DMS153 treated with DMSO at 0.1 percent for 48 hours (cell line): ENCODE results near the gene KNDC1.

Experiments used
- DNase-seq: peaks from one replicate; lab custom pipeline; 2025; ENCODE audit not compliant: unreplicated experiment; lab: John Stamatoyannopoulos, UW

KNDC1 gene

DNA sequence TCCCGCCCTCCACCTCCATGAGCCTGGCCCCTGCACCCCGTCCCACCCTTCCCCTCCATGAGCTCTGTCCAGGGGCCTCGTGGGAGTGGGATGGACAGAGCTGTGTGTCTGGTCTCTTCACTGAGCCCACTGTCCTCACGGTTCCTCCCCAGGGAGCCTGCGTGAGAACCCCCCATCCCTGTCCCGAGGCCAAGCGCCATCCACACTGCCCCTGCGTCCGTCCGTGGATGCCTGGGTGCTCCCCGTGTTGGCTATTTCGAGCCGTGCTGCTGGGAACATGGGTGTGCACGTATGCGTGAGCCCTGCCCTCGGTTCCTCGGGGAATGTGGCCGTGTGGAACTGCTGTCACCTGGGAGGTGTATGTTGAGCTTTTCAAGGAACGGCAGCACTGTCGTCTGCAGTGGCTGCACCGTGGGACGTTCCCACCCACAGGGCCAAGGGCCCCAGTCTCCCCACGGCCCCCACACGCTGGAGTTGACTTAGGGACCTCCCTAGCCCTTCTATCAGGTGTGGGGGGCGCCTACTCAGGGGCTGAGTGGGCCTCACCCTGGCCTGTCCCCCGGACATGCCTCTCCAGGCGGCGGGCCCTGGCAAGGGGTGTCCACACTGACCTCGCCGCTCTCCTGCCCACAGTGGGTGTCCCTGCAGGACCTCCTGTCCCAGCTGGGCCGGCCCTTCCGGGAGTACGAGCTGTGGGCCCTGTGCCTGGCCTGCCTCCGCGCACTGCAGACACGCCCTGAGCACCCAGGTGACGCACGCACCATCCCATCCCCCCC, 28.1 kb downstream of the KNDC1 start:
- no peak for DNase-seq

DNA sequence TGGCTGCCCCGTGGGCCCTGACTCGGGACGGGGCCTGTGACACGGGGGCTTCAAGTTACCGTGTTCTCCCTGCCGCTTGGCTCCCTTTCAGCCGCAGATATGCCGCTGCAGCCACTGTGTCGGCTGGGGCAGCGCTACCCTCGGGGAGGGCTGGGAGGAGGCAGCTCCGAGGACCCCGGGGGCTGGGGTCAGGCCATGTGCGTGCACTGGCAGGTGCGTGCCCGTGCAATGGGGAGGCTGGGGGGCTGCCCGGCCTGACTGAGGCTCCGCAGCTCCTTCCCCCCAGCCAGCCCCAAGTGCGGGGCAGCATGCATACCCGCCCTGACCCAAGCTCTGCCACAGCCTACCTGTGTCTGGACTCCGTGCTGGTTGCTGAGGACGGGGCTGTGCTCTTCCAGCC, 29.2 kb downstream of the KNDC1 start:
- DNase-seq = no peak

GRCh38 chr10:133189726-133190125, 29.7 kb downstream of the KNDC1 start:
- no peak for DNase-seq

DNA sequence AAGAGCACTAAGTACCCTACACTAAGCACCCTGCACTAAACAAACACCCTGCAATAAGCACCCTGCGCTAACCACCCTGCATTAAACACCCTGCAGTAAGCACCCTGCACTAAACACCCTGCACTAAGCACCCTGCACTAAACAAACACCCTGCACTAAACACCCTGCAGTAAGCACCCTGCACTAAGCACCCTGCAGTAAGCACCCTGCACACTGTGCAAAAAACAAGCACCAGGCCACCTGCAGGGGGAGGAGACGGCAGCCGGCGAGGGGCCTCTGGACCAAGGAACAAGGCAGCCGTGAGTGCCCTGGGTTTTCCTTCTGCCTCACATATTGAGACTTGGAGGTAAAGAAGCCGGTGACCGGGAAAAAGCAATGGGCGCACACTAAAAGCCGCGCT, 30.2 kb downstream of the KNDC1 start:
- no peak for DNase-seq

DNA sequence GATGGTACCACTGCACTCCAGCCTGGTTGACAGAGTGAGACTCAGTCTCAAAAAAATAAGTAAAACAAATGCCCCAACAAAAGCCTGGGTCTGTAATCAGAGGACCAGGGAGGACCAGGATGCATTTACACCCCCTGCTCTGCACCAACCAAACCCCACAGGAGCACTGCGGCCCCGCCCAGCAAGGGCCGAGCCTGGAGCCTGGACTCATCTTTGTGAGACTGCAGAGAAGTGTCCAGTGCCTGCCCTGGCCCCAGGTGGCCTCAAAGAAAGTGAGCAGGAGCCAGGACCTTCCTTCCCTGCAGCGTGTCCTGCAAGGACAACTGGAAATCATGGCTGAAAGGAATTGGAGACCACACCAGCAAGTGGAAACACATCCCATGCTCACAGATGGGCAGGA, 31.6 kb downstream of the KNDC1 start:
- no peak for DNase-seq

DNA sequence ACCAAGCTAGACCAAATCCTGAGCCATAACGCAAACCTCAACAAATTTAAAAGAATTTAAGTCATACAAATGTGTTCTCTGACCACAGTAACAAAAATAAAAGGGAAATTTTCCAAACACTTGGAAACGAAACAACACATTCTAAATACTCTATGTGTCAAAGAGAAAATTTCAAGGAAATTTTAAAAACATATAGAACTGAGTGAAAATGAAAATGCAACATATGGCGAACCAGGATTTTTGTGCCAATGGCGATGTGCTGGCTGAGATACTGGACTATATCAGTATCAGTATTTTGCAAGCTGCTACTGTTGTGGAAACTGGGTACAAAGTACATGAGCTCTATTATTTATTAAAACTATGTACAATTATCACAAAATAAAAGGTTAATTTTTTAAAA, 34.1 kb downstream of the KNDC1 start:
- no peak for DNase-seq

DNA sequence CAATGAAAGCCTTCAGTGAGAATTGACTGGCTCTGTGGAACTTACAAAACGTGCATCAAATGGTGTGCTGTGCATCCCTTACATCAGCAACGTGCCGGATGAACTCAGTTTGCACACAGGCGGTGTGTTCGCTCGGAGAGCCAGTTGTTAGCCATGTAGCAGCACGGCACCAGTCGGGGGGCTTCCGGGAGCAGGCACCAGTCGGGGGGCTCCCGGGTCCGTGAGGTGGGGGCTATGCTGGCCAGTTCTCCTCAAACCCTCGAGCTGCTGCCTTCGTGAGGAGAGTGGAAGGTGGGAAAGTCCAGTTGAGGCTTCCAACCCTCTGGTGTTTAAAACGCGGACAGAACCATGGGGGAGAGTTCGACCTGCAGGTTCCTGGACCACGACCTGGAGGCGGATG, 35.1 kb downstream of the KNDC1 start:
- DNase-seq = no peak

DNA sequence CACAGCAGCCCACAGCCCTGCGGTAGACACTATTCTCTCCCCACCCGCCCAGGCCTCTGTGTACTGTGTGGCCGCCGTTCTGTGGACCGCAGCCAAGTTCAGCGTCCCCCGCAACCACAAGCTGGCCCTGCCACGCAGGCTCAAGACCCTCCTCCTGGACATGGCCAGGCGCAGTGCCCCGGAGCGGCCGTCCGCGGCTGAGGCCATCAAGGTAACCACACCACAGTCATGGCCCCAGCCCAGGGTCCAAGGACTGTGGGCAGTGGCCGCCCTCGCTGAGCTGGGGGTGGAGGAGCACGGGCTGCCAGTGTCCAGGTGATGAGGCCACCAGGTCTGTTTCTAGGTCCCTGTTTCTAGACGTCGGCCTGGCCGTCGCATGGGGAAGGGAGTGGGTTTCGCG, 35.6 kb downstream of the KNDC1 start:
- DNase-seq = no peak

DNA sequence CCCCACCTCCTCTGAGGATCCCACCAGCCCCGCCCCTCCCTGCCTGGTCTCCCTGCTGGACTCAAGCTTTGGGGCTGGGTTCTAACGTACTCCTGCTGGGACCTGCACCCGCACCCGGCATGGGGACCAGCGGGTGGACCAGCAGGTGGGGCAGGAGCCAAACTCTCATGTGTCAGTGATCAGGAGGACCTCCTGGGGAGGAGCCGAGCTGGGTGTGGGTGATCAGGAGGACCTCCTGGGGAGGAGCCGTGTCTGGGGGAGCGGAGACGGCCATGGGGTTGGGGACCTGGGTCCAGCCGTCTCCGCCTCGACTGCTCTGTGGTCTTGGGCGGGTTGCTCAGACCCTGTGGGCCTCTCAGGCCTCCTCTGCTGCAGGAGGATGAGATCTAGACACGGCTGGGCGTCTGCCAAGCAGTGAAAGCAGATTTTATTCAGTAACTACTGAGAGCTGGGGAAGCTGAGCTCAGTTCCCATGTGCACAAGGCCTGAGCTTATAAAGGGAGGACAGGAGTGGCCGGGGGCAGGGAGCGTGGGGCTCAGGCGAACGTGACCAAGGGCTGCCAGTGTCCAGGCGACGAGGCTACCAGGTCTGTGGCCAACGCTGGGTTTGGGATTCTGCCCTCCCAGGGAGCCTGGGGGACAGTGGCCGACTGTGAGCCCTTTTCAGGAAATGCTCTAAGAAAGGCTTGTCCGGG, 36.3 kb downstream of the KNDC1 start:
- no peak for DNase-seq

DNA sequence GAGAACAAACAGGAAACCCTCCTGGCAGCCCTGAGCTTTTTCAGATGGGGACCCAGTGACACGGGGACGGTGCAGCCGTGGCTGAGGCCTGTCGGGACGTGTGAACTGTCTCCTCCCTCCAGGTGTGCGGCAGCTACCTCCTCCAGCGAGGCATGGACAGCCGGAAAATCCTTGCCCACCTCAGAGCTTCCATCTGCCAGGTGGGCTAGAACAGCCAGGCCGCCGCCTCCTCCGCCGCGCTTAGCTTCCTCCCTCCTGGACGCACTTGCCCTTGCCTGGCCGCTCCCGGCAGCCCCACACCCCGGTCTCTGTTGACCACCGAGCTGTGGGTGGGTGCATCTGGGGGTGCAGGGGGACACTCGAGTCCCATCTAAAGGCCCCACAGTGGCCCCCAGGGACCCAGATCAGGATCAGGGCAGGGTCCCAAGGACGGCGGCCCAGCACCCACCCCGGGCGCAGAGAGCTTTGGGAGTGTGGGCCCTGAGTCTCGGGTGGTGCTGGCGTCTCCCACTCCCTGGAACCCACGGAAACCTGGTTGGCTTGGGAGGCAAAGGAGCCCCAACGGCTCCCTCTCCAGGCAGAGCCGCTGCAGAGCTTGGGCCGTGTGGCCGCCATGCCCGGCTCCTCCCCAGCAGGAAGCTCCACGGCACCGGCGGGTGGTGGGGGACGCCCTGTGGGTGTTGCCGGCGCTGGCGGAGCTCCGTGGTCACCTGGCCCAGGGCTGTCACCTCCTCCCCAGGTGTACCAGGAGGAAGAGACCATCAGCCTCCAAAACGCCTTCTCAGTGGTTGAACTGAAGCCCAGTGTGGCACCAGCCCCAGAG, 37.1 kb downstream of the KNDC1 start:
- DNase-seq = no peak

DNA sequence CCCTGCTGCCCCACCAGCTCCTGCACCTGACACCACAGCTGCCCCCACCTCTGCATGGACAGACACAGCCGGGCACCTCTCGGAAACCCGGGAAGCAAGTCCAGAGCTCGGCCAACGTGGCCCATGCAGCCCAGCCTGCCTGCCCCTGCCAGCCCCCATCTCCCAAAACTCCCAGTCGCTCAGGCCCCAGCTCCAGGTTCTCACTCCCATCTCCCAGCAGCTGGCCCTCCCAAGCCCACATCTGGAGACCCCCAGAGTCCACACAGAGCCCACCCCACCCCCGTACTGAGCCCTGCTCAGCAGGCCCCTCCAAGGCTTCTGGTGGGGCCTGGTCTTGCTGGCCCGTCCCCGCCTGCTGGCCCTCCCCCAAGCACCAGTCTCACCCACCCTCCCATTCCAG, 37.8 kb downstream of the KNDC1 start:
- DNase-seq = no peak

DNA sequence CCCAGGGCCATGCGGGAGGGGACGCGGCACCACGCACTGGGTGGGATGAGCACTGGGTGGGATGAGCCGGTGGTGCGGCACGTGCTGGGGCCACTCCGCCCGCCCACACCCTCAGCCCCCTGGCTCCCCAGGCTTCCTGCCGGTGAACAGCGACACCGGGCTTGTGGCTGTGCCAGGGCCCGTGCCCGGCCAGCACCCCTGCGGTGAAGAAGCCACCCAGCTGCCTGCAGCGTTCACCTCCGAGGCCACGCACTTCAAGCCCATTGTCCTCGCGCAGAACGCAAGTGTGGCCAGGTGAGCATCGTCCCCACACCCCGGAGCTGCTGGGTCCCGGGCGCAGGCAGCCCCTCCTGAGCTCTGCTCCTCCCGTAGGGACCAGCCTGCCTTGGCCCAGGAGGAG, 38.2 kb downstream of the KNDC1 start:
- no peak for DNase-seq

- no peak for DNase-seq
Observed at GRCh38 chr10:133198621-133199487, 38.8 kb downstream of the KNDC1 start.

GRCh38 chr10:133199488-133199885, 39.5 kb downstream of the KNDC1 start:
- no peak for DNase-seq

DNA sequence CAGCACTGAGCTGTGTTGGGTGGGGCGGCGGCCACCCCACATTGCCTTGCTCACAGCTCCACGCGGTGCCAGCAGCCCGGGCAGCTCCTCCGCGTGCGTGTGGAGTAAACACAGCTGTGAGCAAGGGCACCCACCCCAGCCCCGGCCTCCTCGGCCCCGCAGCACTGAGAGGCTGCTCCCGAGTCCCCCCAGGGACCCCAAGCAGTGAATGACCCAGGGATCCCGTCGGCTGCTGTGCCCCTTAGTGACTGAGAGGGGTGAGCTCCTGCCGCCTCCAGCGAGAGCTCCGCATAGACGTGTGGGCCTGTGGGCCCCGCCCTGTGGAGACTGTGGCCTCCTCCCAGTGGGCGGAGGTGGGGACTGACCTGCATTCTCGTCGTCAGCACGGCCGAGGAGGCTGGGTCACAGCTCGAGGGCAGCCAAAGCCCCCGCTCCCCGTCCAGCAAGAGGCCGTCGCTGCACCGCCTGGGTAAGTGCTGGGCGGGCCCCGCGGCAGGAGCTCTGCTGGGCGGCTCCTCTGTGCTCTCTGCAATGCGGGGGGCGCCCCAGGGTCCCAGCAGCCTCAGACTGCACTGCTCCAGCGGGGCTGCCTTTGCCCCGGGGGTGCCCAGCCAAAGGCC, 40.1 kb downstream of the KNDC1 start:
- DNase-seq = no peak

DNA sequence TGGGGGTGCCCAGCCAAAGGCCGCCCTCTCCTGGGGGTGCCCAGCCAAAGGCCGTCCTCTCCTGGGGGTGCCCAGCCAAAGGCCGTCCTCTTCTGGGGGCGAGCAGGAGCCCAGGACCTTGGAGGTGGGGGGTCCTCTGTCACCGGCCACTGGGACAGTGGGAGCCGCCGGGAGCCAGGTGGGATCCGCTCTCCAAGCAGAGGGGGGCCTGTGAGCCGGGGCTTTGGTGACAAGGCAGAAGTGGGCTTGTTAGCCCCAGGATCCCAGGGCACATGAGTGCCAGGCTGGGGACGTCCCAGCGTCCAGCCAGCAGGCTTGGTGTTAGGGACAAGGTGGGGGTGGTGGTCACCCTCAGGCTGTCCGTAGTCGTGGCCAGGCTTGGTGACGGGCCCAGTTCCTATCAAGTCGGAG, 40.6 kb downstream of the KNDC1 start:
- no peak for DNase-seq

GRCh38 chr10:133201151-133201947, 41.3 kb downstream of the KNDC1 start:
- no peak for DNase-seq

DNA sequence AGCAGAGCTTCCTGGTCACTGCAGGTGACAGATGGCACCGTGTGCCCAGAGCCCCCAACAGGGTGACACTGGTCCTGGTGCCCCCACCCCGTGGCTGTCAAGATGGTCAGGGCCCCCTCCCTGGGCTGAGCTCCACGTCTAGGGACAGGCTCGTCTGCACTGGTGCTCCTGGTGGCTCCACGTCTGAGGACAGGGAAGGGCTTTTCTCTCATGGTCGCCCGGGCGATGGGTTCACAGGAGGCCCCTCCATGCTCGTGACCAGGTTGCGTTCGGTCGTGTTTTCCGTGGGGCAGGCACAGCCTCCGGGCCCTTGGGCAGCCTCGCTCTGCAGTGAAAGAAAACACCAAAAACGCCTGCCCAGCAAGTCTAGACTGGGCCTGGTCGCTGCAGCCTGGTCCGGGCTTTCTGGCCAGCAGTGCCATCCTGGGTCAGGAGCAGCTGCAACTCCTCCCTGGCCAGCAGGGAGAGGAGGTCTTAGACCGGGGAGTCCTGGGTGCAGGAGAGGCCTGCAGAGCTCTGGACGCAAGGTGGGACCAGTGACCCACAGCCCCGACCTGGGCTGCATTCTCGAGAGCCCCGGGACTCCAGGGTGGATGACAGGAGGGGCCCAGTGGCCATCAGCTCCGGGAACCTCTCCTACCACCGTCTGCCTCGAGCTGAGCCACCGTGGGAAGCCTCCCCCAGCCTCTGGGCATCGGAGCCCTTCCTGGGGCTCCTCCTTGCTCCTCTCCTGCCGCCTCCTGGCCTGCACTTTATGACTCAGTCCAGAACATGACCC, 42.1 kb downstream of the KNDC1 start:
- no peak for DNase-seq
